ENCODE data around the gene GJD3.
"Not testable (repeated sequence)": the region's sequence is repeated elsewhere in the genome, so short reads cannot be mapped to it uniquely, and the experiment has no call there.

Gene GJD3

GRCh38 chr17:40373999-40374398 is 9.5 kb upstream of the GJD3 start:
- DNase-seq (ENCODE audit: low spot score): no peak
- TF ChIP-seq CTCF (IDR thresholded peaks at IDR 0.05; ENCODE audit: extremely low read depth, missing control alignments): no peak

- TF ChIP-seq CTCF (IDR thresholded peaks at IDR 0.05; ENCODE audit: extremely low read depth, missing control alignments): no peak
- peak; percentile 26 for DNase-seq (ENCODE audit: low spot score)
Observed at GRCh38 chr17:40373324-40373723, 8.8 kb upstream of the GJD3 start.

- not testable (repeated sequence) for DNase-seq (ENCODE audit: low spot score)
Observed at GRCh38 chr17:40372644-40373043, 8.1 kb upstream of the GJD3 start.

- DNase-seq (ENCODE audit: low spot score): peak; percentile 18
- no peak for TF ChIP-seq CTCF (IDR thresholded peaks at IDR 0.05; ENCODE audit: extremely low read depth, missing control alignments)
Observed at GRCh38 chr17:40372031-40372430, 7.5 kb upstream of the GJD3 start.

GRCh38 chr17:40371261-40371929 is 6.9 kb upstream of the GJD3 start:
- TF ChIP-seq CTCF (IDR thresholded peaks at IDR 0.05; ENCODE audit: extremely low read depth, missing control alignments): no peak
- DNase-seq (ENCODE audit: low spot score): peak; percentile 36

- peak; percentile 10 for DNase-seq (ENCODE audit: low spot score)
- TF ChIP-seq CTCF (IDR thresholded peaks at IDR 0.05; ENCODE audit: extremely low read depth, missing control alignments): no peak
Observed at GRCh38 chr17:40369923-40370322, 5.4 kb upstream of the GJD3 start.

GRCh38 chr17:40367728-40368127 is 3.2 kb upstream of the GJD3 start:
- not testable (repeated sequence) for DNase-seq (ENCODE audit: low spot score)

GRCh38 chr17:40366861-40367518 is 2.5 kb upstream of the GJD3 start:
- no peak for TF ChIP-seq CTCF (IDR thresholded peaks at IDR 0.05; ENCODE audit: extremely low read depth, missing control alignments)
- DNase-seq (ENCODE audit: low spot score): no peak
